ENCODE data around the gene PITPNB.

The PITPNB gene

DNA sequence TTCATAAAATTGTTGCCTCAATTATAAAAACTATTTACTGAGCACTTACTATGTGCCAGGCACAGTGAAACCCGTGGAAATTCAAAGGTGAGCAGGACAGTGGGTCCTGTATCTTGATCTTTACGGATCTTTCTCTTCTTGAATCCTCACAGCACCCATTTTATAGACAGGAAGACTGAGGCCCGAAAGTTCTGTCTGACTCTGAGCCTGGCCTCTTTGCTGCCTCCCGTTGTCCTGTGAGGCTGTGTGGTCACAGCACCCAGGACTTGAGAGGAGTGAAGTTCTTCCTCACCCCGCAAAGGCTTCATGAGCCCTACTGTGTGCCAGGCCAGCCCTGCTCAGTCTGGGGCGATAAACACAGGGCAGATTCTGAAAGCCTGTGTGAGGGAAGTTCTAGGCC lies 104.1 kb downstream of the PITPNB start:
- Histone ChIP-seq H3K27me3 (ENCODE audit: control insufficient read depth, insufficient read depth, low read length) (no peaks in the 10 kb centered on the region), H3K4me1 (no peaks in the 10 kb centered on the region)
- TF ChIP-seq CTCF (IDR thresholded peaks at IDR 0.05) = no peak

DNA sequence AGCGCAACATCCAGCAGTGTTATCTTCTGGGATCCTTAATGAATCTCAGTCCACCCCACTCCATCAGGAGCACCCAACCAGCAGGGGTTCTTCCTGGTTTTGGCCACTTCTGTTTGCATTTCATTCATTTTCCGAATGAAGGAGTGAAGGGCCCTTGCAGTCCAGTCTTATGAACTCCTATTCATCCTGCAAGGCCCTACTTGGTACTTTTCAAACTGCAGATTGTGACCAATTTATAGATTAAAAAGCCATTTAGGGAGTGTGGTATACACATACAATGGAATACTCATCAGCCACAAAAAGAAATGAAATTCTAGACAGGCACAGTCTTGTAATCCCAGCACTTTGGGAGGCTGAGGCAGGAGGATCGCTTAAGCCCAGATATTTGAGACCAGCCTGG lies 107.3 kb downstream of the PITPNB start:
- Histone ChIP-seq H3K9ac (no peak overlapping the region), H3K4me1 (no peaks in the 10 kb centered on the region), H3K4me3 (ENCODE audit: low read depth, low read length) (no peak overlapping the region), H3K9me3 (ENCODE audit: control insufficient read depth, low read length) (no peaks in the 10 kb centered on the region), H3K27me3 (ENCODE audit: control insufficient read depth, insufficient read depth, low read length) (no peaks in the 10 kb centered on the region), H3K79me2 (no peaks in the 10 kb centered on the region), H3K4me2 (ENCODE audit: low read length) (no peak overlapping the region), H3K36me3 (ENCODE audit: control insufficient read depth, insufficient read depth, low read length) (no peaks in the 10 kb centered on the region), H3K27ac (no peak overlapping the region), H2AFZ (no peak overlapping the region)
- no peak for TF ChIP-seq CTCF (IDR thresholded peaks at IDR 0.05)

More for the DNA sequence above, 104.1 kb downstream of the PITPNB start:
- no peaks in the 10 kb centered on the region for H3K79me2 ChIP-seq
- no peak overlapping the region for H3K9ac ChIP-seq
- no peaks in the 10 kb centered on the region for H3K9me3 ChIP-seq (ENCODE audit: control insufficient read depth, low read length)
- no peak overlapping the region for H3K27ac ChIP-seq
- H2AFZ ChIP-seq = no peak overlapping the region
- H3K36me3 ChIP-seq (ENCODE audit: control insufficient read depth, insufficient read depth, low read length) = no peaks in the 10 kb centered on the region
- no peak overlapping the region for H3K4me2 ChIP-seq (ENCODE audit: low read length)
- no peak overlapping the region for H3K4me3 ChIP-seq (ENCODE audit: low read depth, low read length)

GRCh38 chr22:27810609-27811151 lies 108.4 kb downstream of the PITPNB start:
- no peak overlapping the region for H3K9ac ChIP-seq
- H3K36me3 ChIP-seq (ENCODE audit: control insufficient read depth, insufficient read depth, low read length) = no peaks in the 10 kb centered on the region
- no peaks in the 10 kb centered on the region for H3K4me1 ChIP-seq
- H3K9me3 ChIP-seq (ENCODE audit: control insufficient read depth, low read length) = no peaks in the 10 kb centered on the region
- H3K27me3 ChIP-seq (ENCODE audit: control insufficient read depth, insufficient read depth, low read length) = no peaks in the 10 kb centered on the region
- H3K79me2 ChIP-seq = no peaks in the 10 kb centered on the region
- H2AFZ ChIP-seq = no peak overlapping the region
- TF ChIP-seq CTCF (IDR thresholded peaks at IDR 0.05) = no peak
- H3K4me3 ChIP-seq (ENCODE audit: low read depth, low read length) = no peak overlapping the region
- H3K4me2 ChIP-seq (ENCODE audit: low read length) = no peak overlapping the region
- H3K27ac ChIP-seq = no peak overlapping the region

DNA sequence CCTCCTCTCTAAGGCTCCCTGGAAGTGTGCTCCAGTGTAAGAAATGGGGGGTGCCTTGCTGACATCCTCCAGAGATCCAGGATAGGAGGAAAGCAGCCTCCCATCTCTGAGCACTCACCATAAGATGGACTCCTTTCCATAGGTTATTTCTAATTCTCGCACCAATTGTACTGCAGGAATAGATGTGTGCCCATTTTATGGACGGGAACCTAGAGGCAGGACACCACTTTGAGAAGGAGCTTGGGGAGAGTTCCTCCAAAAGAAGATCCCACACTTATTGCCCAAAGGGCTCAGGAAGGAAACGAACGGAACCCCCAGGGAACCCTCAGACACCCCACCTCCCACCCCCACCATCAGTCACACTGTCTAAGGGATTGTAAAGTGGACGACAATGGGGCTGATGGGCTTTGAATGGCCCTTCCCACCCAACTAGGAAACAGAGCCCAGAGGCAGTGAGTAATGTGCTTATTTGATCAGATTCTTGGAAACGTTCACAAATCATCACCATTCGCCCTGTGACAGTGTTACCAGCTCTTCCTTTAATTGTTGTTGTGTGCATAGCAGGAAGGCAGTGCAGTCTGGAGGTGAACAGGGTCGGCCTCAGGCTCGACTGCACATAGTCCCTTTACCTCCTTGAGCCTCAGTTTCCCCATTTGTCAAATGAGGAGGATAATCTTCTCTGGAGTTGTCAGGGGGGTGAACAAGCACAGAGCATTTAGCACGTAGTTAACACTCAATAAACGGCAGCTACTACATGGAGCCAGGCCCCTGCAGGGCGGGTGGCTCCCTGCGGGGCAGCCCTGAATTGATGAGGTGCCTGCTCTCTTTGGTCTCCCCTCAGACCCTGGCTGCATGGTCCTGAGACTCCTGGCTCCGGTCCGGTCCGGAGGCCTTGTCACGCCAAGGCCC lies 109.1 kb downstream of the PITPNB start:
- TF ChIP-seq CTCF (IDR thresholded peaks at IDR 0.05) = no peak
- no peaks in the 10 kb centered on the region for H3K79me2 ChIP-seq
- H3K9ac ChIP-seq = no peak overlapping the region
- H3K4me2 ChIP-seq (ENCODE audit: low read length) = no peak overlapping the region
- no peaks in the 10 kb centered on the region for H3K27me3 ChIP-seq (ENCODE audit: control insufficient read depth, insufficient read depth, low read length)
- H3K9me3 ChIP-seq (ENCODE audit: control insufficient read depth, low read length) = no peaks in the 10 kb centered on the region
- H3K36me3 ChIP-seq (ENCODE audit: control insufficient read depth, insufficient read depth, low read length) = no peaks in the 10 kb centered on the region
- no peak overlapping the region for H2AFZ ChIP-seq
- H3K27ac ChIP-seq = no peak overlapping the region
- no peak overlapping the region for H3K4me3 ChIP-seq (ENCODE audit: low read depth, low read length)
- no peaks in the 10 kb centered on the region for H3K4me1 ChIP-seq
